IMR-90 (cell line): ENCODE results near the gene DCP1A. TPM values are rescaled to one million over a fixed set of nuclear protein-coding genes. Genes with fewer than 3 reads are reported as not detected.

Source experiments
- ATAC-seq: fragments of 200-7000 bp; cut with Tn5 transposase; 2 replicates; pipeline ENCODE4 v1.9.1; 2020; ENCODE audit warnings: low read depth, mild to moderate bottlenecking, moderate library complexity
- BruUV-seq: library from RNA; stranded (reverse); fragments of 400-500 nt; replicated peaks from 2 replicates; lab custom pipeline; 2021; lab: Mats Ljungman, UMichigan
- CTCF ChIA-PET: fragments of 300-600 bp; formaldehyde crosslinking; extraction: SDS; loops from one replicate; lab custom pipeline; 2021; ENCODE audit warnings: antibody characterized with exemption; lab: Yijun Ruan, JAX
- POLR2A ChIA-PET: fragments of 300-600 bp; sonication (Branson Sonifier 250); formaldehyde crosslinking; loops from one replicate; lab custom pipeline; 2022; ENCODE audit warnings: antibody characterized with exemption; ENCODE audit not compliant: unreplicated experiment; lab: Charles Lee
- DNase-seq: peaks from one replicate; pipeline ENCODE4 v3.0.0; 2013
- H2AFZ ChIP-seq: replicated peaks from 2 replicates; pipeline ENCODE3; 2013; ENCODE audit warnings: low read length, mild to moderate bottlenecking; ENCODE audit not compliant: poor library complexity
- H2AK5ac ChIP-seq: 2 replicates; pipeline ENCODE4 v1.6.1; 2013; ENCODE audit warnings: low read depth, low read length, inconsistent platforms
- H2AK9ac ChIP-seq: replicated peaks from 2 replicates; pipeline ENCODE3; 2013; ENCODE audit warnings: mild to moderate bottlenecking, low read depth, low read length, moderate library complexity; ENCODE audit not compliant: poor library complexity
- H2BK120ac ChIP-seq: 2 replicates; pipeline ENCODE4 v1.6.1; 2013; ENCODE audit warnings: low read depth, low read length, inconsistent platforms
- H2BK15ac ChIP-seq: 3 replicates; pipeline ENCODE4 v1.6.1; 2013; ENCODE audit warnings: low read depth, low read length, inconsistent platforms
- H2BK20ac ChIP-seq: 2 replicates; pipeline ENCODE4 v1.6.1; 2013; ENCODE audit warnings: low read depth, mild to moderate bottlenecking, inconsistent platforms, low read length, moderate library complexity
- H2BK5ac ChIP-seq: 2 replicates; pipeline ENCODE4 v1.6.1; 2013; ENCODE audit warnings: mild to moderate bottlenecking, low read depth, low read length, inconsistent platforms; ENCODE audit not compliant: poor library complexity, severe bottlenecking
- H3K14ac ChIP-seq: replicated peaks from 2 replicates; pipeline ENCODE4 v1.6.1; 2013; ENCODE audit warnings: low read depth, low read length, inconsistent platforms
- H3K18ac ChIP-seq: 2 replicates; pipeline ENCODE4 v1.6.1; 2013; ENCODE audit warnings: low read depth, low read length, control low read depth
- H3K23ac ChIP-seq: 2 replicates; pipeline ENCODE4 v1.6.1; 2013; ENCODE audit warnings: low read depth, low read length, inconsistent platforms
- H3K27ac ChIP-seq: 2 replicates; pipeline ENCODE4 v1.5.1; 2013; ENCODE audit warnings: mild to moderate bottlenecking, control low read depth, low read length; ENCODE audit not compliant: insufficient read depth
- H3K27me3 ChIP-seq: 2 replicates; pipeline ENCODE4 v1.6.1; 2013; ENCODE audit warnings: low read length; ENCODE audit not compliant: control insufficient read depth, insufficient read depth
- H3K36me3 ChIP-seq: 2 replicates; pipeline ENCODE4 v1.6.1; 2013; ENCODE audit warnings: low read length, mixed read lengths; ENCODE audit not compliant: control insufficient read depth, insufficient read depth
- H3K4ac ChIP-seq: 2 replicates; pipeline ENCODE4 v1.6.1; 2013; ENCODE audit warnings: low read depth, low read length, inconsistent platforms
- H3K4me1 ChIP-seq: 2 replicates; pipeline ENCODE4 v1.6.1; 2013; ENCODE audit warnings: low read length, mixed read lengths; ENCODE audit not compliant: control insufficient read depth, insufficient read depth
- H3K4me2 ChIP-seq: 2 replicates; pipeline ENCODE4 v1.6.1; 2013; ENCODE audit warnings: low read depth, mild to moderate bottlenecking, control low read depth, low read length, moderate library complexity
- H3K4me3 ChIP-seq: 2 replicates; pipeline ENCODE4 v1.5.1; 2013; ENCODE audit warnings: low read depth, mild to moderate bottlenecking, control low read depth, low read length, moderate library complexity; ENCODE audit not compliant: insufficient read depth
- H3K56ac ChIP-seq: 2 replicates; pipeline ENCODE4 v1.6.1; 2013; ENCODE audit warnings: low read length, inconsistent platforms; ENCODE audit not compliant: insufficient read depth; ENCODE audit errors: extremely low read depth
- H3K79me1 ChIP-seq, 2 experiments: 2 replicates each; pipeline ENCODE4 v1.6.1; 2013; ENCODE audit warnings: low read length in 2 of 2, inconsistent platforms in 1 of 2, low read depth in 1 of 2
- H3K9ac ChIP-seq: 2 replicates; pipeline ENCODE4 v1.6.1; 2013; ENCODE audit warnings: low read depth, low read length, control low read depth
- H3K9me1 ChIP-seq: 2 replicates; pipeline ENCODE4 v1.6.1; 2013; ENCODE audit warnings: low read length, inconsistent platforms; ENCODE audit not compliant: insufficient read depth
- H3K9me3 ChIP-seq: 2 replicates; pipeline ENCODE4 v1.6.1; 2013; ENCODE audit warnings: low read length; ENCODE audit not compliant: control insufficient read depth, insufficient read depth
- H4K20me1 ChIP-seq: 2 replicates; pipeline ENCODE4 v1.6.1; 2013; ENCODE audit warnings: low read length, inconsistent platforms; ENCODE audit not compliant: insufficient read depth
- H4K5ac ChIP-seq: 2 replicates; pipeline ENCODE4 v1.6.1; 2013; ENCODE audit warnings: mild to moderate bottlenecking, low read depth, low read length, control low read depth
- H4K8ac ChIP-seq, 2 experiments: 2 replicates each; pipeline ENCODE4 v1.6.1; 2013; ENCODE audit warnings: low read depth in 2 of 2, low read length in 2 of 2, control low read depth in 1 of 2, inconsistent platforms in 1 of 2
- H4K91ac ChIP-seq: 2 replicates; pipeline ENCODE4 v1.6.1; 2013; ENCODE audit warnings: low read depth, low read length, inconsistent platforms; ENCODE audit not compliant: insufficient read depth
- MAZ ChIP-seq: IDR thresholded peaks from 2 replicates; pipeline ENCODE4 v1.6.1; 2012; ENCODE audit warnings: low read depth, mild to moderate bottlenecking, low read length, improper control_type of control experiment, moderate library complexity, borderline replicate concordance
- MXI1 ChIP-seq: IDR thresholded peaks from 2 replicates; pipeline ENCODE4 v1.6.1; 2012; ENCODE audit warnings: low read depth, mild to moderate bottlenecking, low read length, moderate library complexity, borderline replicate concordance
- POLR2A ChIP-seq: IDR thresholded peaks from 2 replicates; pipeline ENCODE4 v1.6.1; 2012; ENCODE audit warnings: mild to moderate bottlenecking, low read depth, low read length
- RAD21 ChIP-seq: IDR thresholded peaks from 2 replicates; pipeline ENCODE4 v1.6.1; 2012; ENCODE audit warnings: low read length, improper control_type of control experiment
- RCOR1 ChIP-seq: IDR thresholded peaks from 2 replicates; pipeline ENCODE4 v1.6.1; 2012; ENCODE audit warnings: mild to moderate bottlenecking, low read length, improper control_type of control experiment; ENCODE audit not compliant: insufficient replicate concordance
- WGBS, 2 experiments: methylation state at CpG; one replicate each; pipeline versions ENCODE4 v1.1.5 to v1.1.7; 2013; ENCODE audit warnings: missing lambda C conversion rate in 2 of 2; ENCODE audit not compliant: insufficient read length in 1 of 2; ENCODE audit errors: extremely low coverage in 2 of 2; 5-methylcytosine and 5-hydroxymethylcytosine counted together
- dilution Hi-C: fragments of 300-500 bp; cut with HindIII; formaldehyde crosslinking; loops from one replicate; pipeline ENCODE4 v1.14.3; 2018; ENCODE audit warnings: low sequenced_read_pairs; ENCODE audit not compliant: unreplicated experiment
- in situ Hi-C: fragments of 300-500 bp; cut with MboI; formaldehyde crosslinking; loops from 3 replicates; pipeline ENCODE4 v1.14.3; 2019; ENCODE audit warnings: low sequenced_read_pairs, inconsistent platforms, mixed read lengths
- intact Hi-C: fragments of 100-400 bp; cut with micrococcal nuclease; formaldehyde crosslinking; loops from 2 replicates; pipeline ENCODE4 v1.10.0; 2022
- polyA plus RNA-seq, 3 experiments: library from polyadenylated mRNA; depleted of rRNA; stranded (reverse); fragments of >200 nt; gene quantifications; 2 replicates each; pipeline ENCODE4 v1.2.3, GENCODE V29; 2012; ENCODE audit warnings: low replicate concordance in 1 of 3
- total RNA-seq: library from RNA; depleted of rRNA; stranded (reverse); fragments of >200 nt; gene quantifications from 2 replicates; pipeline ENCODE4 v1.2.3, GENCODE V29; 2012
- TF ChIP-seq, protein P1 (sequence below): fragments of 150-350 bp; IDR thresholded peaks from 2 replicates; pipeline ENCODE4 v1.6.1; 2016; ENCODE audit warnings: low read depth, mild to moderate bottlenecking, low read length, moderate library complexity, borderline replicate concordance

DCP1A gene
- total and polyA plus RNA-seq, 2 of the 4 experiments (the other 2 are of a cell fraction) = 13.2 to 30.1 TPM

DNA sequence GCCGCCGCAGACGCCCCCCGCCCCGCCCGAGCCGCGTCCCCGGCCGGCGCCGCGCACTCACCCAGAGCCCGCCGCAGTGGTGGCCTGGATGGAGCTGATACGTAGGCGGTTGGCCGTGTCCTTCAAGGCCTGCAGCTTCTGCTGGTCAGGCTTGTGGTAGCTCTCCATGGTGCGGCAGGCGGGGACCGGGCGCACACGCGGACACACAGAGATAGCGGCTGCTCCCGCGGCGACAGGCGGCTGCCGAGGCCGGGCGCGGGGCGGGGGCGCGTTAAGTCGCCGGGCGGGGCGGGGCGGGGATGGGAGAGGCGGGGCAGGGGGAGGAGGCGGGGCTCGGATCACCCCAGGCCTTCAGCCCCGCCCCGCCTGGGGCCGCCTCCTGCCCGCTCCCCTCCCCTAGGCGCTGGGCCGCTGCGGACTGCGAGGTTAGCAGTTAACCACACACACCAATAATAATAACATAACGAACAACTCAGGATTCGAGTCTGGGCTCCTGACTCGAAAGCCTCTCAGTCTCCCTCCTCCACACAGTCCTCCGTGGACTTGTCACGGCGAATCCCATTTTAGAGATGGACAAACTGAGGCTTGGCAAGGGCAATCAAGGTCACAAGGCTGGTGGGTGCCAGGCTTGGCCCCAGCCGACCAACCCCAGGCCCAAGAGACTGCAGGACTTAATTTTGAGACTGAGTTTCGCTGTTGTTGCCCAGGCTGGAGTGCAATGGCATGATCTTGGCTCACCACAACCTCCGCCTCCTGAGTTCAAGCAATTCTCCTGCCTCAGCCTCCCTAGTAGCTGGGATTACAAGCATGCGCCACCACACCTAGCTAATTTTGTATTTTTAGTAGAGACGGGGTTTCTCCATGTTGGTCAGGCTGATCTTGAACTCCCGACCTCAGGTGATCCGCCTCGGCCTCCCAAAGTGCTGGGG, 91.3 kb downstream of the DCP1A start, which contains the start of gene TKT:
Gene TKT, minus strand, starts transcription at position 248 of the 929 bp plus-strand sequence. Its CDS starts 80 bp downstream, at position 168.
- Histone ChIP-seq H3K4me2 (peak within 1 kb of the TSS; percentile 97), H2BK20ac (peak within 1 kb of the TSS; percentile 16; the same call in 1 of the 2 replicates), H3K79me1 (peaks cover 0 to 30% of the 10 kb centered on the region in 2 experiments; a peak in 3 of 4 replicates), H3K4me3 (peak within 1 kb of the TSS; percentile 95), H2AFZ (peak within 1 kb of the TSS; percentile 88), H2BK15ac (peak within 1 kb of the TSS; percentile 18; the same call in 1 of the 3 replicates), H3K9me3 (no peaks in the 10 kb centered on the region), H2AK9ac (peak within 1 kb of the TSS; percentile 98), H4K5ac (peak within 1 kb of the TSS; percentile 55), H3K27me3 (no peaks in the 10 kb centered on the region), H3K18ac (peak within 1 kb of the TSS; percentile 58), H2BK120ac (peak within 1 kb of the TSS; percentile 57), H3K14ac (peak within 1 kb of the TSS; percentile 86), H3K9ac (peak within 1 kb of the TSS; percentile 93), H3K23ac (peak within 1 kb of the TSS; percentile 13), H2AK5ac (peak within 1 kb of the TSS; percentile 83; the same call in 1 of the 2 replicates), H4K8ac (peak within 1 kb of the TSS in 1 of 2 experiments; percentile 75; a peak in 2 of 4 replicates), H3K4me1 (peaks cover 11% of the 10 kb centered on the region), H3K56ac (peak within 1 kb of the TSS; percentile 38; the same call in 1 of the 2 replicates), H3K27ac (peak within 1 kb of the TSS; percentile 92), H2BK5ac (peak within 1 kb of the TSS; percentile 82), H4K20me1 (peaks cover 48% of the 10 kb centered on the region), H4K91ac (peak within 1 kb of the TSS; percentile 74), H3K4ac (peak within 1 kb of the TSS; percentile 80), H3K36me3 (peaks cover 6% of the 10 kb centered on the region; the same call in 1 of the 2 replicates), H3K9me1 (peaks cover 20% of the 10 kb centered on the region)
- DNase-seq (peak; percentile 87), ATAC-seq (peak; percentile 91)
- BruUV-seq = no TSS peak
- intact Hi-C loops = loop anchor here (2.0 kb wide), 1 partner anchor 17 kb away; no protein-coding TSS in a partner anchor
- ChIA-PET POLR2A (interaction anchor here (0.6 to 0.9 kb wide), 2 partner anchors 9 to 14 kb away, joined by 3 to 4 read pairs; no protein-coding TSS in a partner anchor), CTCF (interaction anchor here (0.9 kb wide), 1 partner anchor 35 kb away, joined by 3 read pairs; no protein-coding TSS in a partner anchor)
- 0% methylated on average over 18 of the region's 66 CpGs; no CpG with 5 or more reads in 1 of the 2 experiments for WGBS, 2 experiments
- dilution Hi-C loops = no loop called here
- TF ChIP-seq MXI1 (peak; percentile 74; the same call in 1 of the 2 replicates), MAZ (peak; percentile 89), RAD21 (no peak), RCOR1 (peak; percentile 97), POLR2A (peak; percentile 69)
- TF ChIP-seq, protein P1, sequence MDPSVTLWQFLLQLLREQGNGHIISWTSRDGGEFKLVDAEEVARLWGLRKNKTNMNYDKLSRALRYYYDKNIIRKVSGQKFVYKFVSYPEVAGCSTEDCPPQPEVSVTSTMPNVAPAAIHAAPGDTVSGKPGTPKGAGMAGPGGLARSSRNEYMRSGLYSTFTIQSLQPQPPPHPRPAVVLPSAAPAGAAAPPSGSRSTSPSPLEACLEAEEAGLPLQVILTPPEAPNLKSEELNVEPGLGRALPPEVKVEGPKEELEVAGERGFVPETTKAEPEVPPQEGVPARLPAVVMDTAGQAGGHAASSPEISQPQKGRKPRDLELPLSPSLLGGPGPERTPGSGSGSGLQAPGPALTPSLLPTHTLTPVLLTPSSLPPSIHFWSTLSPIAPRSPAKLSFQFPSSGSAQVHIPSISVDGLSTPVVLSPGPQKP = no peak
- in situ Hi-C loops = no loop called here
